Measurements from ENCODE around the gene NPC1L1. TPM values are rescaled to one million over a fixed set of nuclear protein-coding genes. Genes with fewer than 3 reads are reported as not detected.
"Not testable (repeated sequence)": the region's sequence is repeated elsewhere in the genome, so short reads cannot be mapped to it uniquely, and the experiment has no call there.

The NPC1L1 gene
- total RNA-seq, 1 donor from 2014 or later: 0.10 TPM

- no peak for DNase-seq (ENCODE audit: low spot score)
Observed at GRCh38 chr7:44508328-44509030, 32.7 kb downstream of the NPC1L1 start.

- DNase-seq (ENCODE audit: low spot score): not testable (repeated sequence)
Observed at GRCh38 chr7:44506592-44507288, 34.4 kb downstream of the NPC1L1 start.

- no peak for DNase-seq (ENCODE audit: low spot score)
Observed at GRCh38 chr7:44505595-44505994, 35.5 kb downstream of the NPC1L1 start.

- no peak for DNase-seq (ENCODE audit: low spot score)
Observed at GRCh38 chr7:44498230-44498954, 42.7 kb downstream of the NPC1L1 start.

GRCh38 chr7:44497155-44498027 lies 43.7 kb downstream of the NPC1L1 start:
- DNase-seq (ENCODE audit: low spot score): no peak

GRCh38 chr7:44496385-44496784 lies 44.7 kb downstream of the NPC1L1 start:
- DNase-seq (ENCODE audit: low spot score): no peak

GRCh38 chr7:44494960-44495359 lies 46.2 kb downstream of the NPC1L1 start:
- DNase-seq (ENCODE audit: low spot score): no peak

GRCh38 chr7:44491229-44491628 lies 49.9 kb downstream of the NPC1L1 start:
- no peak for DNase-seq (ENCODE audit: low spot score)

GRCh38 chr7:44490351-44491200 lies 50.6 kb downstream of the NPC1L1 start, which contains the start of gene NUDCD3:
TSS of gene NUDCD3 (minus strand) at chr7:44490658. CDS start at chr7:44490600, 58 bp downstream.
- peak; percentile 82 for DNase-seq (ENCODE audit: low spot score)

GRCh38 chr7:44489955-44490350 lies 51.2 kb downstream of the NPC1L1 start:
- DNase-seq (ENCODE audit: low spot score): peak; percentile 47

GRCh38 chr7:44488955-44489354 lies 52.2 kb downstream of the NPC1L1 start:
- DNase-seq (ENCODE audit: low spot score): no peak

GRCh38 chr7:44486693-44487092 lies 54.4 kb downstream of the NPC1L1 start:
- no peak for DNase-seq (ENCODE audit: low spot score)

GRCh38 chr7:44486001-44486400 lies 55.1 kb downstream of the NPC1L1 start:
- no peak for DNase-seq (ENCODE audit: low spot score)

- no peak for DNase-seq (ENCODE audit: low spot score)
Observed at GRCh38 chr7:44484482-44485313, 56.4 kb downstream of the NPC1L1 start.

GRCh38 chr7:44482502-44483485 lies 58.3 kb downstream of the NPC1L1 start:
- no peak for DNase-seq (ENCODE audit: low spot score)

- no peak for DNase-seq (ENCODE audit: low spot score)
Observed at GRCh38 chr7:44477938-44478337, 63.2 kb downstream of the NPC1L1 start.

- peak; percentile 50 for DNase-seq (ENCODE audit: low spot score)
Observed at GRCh38 chr7:44477063-44477830, 63.9 kb downstream of the NPC1L1 start.

GRCh38 chr7:44476313-44476712 lies 64.8 kb downstream of the NPC1L1 start:
- DNase-seq (ENCODE audit: low spot score): no peak
